ENCODE results near the gene CACNA1C. TPM values are rescaled to one million over a fixed set of nuclear protein-coding genes. Genes with fewer than 3 reads are reported as not detected.

CACNA1C gene
- total RNA-seq, 2 experiments from 2014 or later, result 0.05 to 0.08 TPM

- Mint-ChIP-seq H3K9me3 (no peaks in the 10 kb centered on the region), H3K27me3 (no peaks in the 10 kb centered on the region), H3K4me1 (ENCODE audit: low read depth) (no peaks in the 10 kb centered on the region), H3K27ac (no peak overlapping the region), H3K36me3 (ENCODE audit: low read depth) (no peaks in the 10 kb centered on the region), H3K4me3 (no peak overlapping the region)
- ChIA-PET POLR2A (no interaction called here), CTCF (no interaction called here)
- ATAC-seq (ENCODE audit: poor library complexity), result no peak
- TF ChIP-seq, protein P1, sequence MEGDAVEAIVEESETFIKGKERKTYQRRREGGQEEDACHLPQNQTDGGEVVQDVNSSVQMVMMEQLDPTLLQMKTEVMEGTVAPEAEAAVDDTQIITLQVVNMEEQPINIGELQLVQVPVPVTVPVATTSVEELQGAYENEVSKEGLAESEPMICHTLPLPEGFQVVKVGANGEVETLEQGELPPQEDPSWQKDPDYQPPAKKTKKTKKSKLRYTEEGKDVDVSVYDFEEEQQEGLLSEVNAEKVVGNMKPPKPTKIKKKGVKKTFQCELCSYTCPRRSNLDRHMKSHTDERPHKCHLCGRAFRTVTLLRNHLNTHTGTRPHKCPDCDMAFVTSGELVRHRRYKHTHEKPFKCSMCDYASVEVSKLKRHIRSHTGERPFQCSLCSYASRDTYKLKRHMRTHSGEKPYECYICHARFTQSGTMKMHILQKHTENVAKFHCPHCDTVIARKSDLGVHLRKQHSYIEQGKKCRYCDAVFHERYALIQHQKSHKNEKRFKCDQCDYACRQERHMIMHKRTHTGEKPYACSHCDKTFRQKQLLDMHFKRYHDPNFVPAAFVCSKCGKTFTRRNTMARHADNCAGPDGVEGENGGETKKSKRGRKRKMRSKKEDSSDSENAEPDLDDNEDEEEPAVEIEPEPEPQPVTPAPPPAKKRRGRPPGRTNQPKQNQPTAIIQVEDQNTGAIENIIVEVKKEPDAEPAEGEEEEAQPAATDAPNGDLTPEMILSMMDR (IDR thresholded peaks at IDR 0.05), result no peak
- H3K4me3 ChIP-seq (ENCODE audit: low read length), result no peak overlapping the region
- H3K27ac ChIP-seq (ENCODE audit: low read depth in 1 of 2, low read length in 2 of 2), result no peak overlapping the region
- no peaks in the 10 kb centered on the region for H3K36me3 ChIP-seq (ENCODE audit: insufficient read depth, low read length)
- no peak for DNase-seq
- no peaks in the 10 kb centered on the region for H3K4me1 ChIP-seq (ENCODE audit: insufficient read depth, low read length)
- H3K9me3 ChIP-seq (ENCODE audit: control insufficient read depth in 1 of 2, insufficient read depth in 1 of 2, low read length in 2 of 2), result peaks cover 0 to 5% of the 10 kb centered on the region in 2 experiments
- intact Hi-C loops (cut with DNase I, micrococcal nuclease), result no loop called here
- no peaks in the 10 kb centered on the region for H3K27me3 ChIP-seq (ENCODE audit: control insufficient read depth in 1 of 2, insufficient read depth in 2 of 2, low read length in 2 of 2)
These were observed 320.5 kb downstream of the CACNA1C start for GRCh38 chr12:2373307-2373706.

DNA sequence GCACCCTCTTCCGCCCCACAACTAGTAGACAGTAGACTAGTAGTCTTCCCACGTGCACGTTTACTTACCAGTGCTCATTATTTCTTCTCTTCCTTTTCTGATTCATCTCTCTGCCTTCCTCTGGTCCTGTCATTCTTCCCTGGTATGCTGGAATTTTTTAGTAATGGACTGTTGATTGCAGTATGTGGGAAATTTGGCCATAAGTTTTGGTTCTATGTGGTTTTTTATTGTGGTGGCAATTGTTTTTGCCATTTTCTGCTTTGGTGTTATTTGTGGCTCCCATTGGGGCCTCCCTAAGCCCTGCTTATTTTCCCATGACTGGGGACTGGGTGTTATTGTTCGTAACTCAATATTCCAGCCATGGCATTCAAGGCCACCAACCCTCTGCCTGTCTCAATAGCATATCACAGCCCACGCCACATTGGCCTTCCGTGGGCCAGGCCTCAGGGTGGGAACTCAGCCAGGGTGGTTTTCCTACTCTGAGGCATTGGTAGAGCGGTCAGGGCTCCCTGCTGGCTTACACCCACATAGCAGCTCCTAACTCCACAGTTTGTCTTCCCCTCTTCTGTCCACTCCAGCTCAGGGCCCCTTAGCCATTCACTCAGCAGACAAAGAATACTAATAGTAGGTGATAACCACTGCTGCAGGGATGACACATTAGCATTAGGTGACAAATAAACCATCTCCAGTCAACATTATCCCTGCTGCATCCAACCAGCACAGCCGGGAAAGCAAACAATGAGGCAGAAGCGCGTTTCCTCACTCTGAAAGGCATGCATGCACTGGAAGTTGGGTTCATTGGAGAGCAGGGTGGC lies 321.5 kb downstream of the CACNA1C start:
- ATAC-seq (ENCODE audit: poor library complexity) (no peak), DNase-seq (no peak)
- Histone ChIP-seq H3K27ac (ENCODE audit: low read depth in 1 of 2, low read length in 2 of 2) (no peak overlapping the region), H3K9me3 (ENCODE audit: control insufficient read depth in 1 of 2, insufficient read depth in 1 of 2, low read length in 2 of 2) (peaks cover 0 to 5% of the 10 kb centered on the region in 2 experiments), H3K36me3 (ENCODE audit: insufficient read depth, low read length) (no peaks in the 10 kb centered on the region), H3K27me3 (ENCODE audit: control insufficient read depth in 1 of 2, insufficient read depth in 2 of 2, low read length in 2 of 2) (no peaks in the 10 kb centered on the region), H3K4me3 (ENCODE audit: low read length) (no peak overlapping the region), H3K4me1 (ENCODE audit: insufficient read depth, low read length) (no peaks in the 10 kb centered on the region)
- Mint-ChIP-seq H3K27ac (no peak overlapping the region), H3K4me1 (ENCODE audit: low read depth) (peaks cover 5% of the 10 kb centered on the region), H3K36me3 (ENCODE audit: low read depth) (no peaks in the 10 kb centered on the region), H3K9me3 (no peaks in the 10 kb centered on the region), H3K4me3 (no peak overlapping the region), H3K27me3 (no peaks in the 10 kb centered on the region)
- POLR2A ChIA-PET, result no interaction called here
- CTCF ChIA-PET, result no interaction called here
- intact Hi-C loops (cut with DNase I, micrococcal nuclease), result no loop called here
- TF ChIP-seq, protein P1 (IDR thresholded peaks at IDR 0.05), result no peak

DNA sequence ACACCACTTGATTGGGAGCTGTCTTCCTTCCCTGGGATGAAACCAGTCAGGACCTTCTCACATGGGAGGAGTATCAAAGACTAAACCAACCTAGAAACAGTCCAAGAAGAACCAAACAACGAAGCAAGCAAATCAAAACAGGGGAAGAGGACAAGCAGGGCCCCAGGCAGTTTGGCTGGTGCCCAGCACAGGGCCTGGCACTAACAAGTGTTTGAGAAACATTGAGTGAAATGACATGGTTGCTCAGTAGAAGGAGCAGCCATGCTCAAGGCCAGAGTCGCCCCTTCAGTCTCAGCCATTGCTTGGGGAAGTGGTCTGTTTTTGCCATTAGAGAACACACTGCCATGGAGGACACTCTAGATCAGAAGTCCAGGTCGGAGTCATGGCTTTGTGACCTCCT lies 323.1 kb downstream of the CACNA1C start:
- TF ChIP-seq, protein P1 (IDR thresholded peaks at IDR 0.05), result no peak
- no peak overlapping the region for H3K4me3 ChIP-seq (ENCODE audit: low read length)
- DNase-seq, result no peak
- no peak for ATAC-seq (ENCODE audit: poor library complexity)
- H3K36me3 Mint-ChIP-seq (ENCODE audit: low read depth), result no peaks in the 10 kb centered on the region
- H3K27me3 Mint-ChIP-seq, result no peaks in the 10 kb centered on the region
- H3K4me1 Mint-ChIP-seq (ENCODE audit: low read depth), result peaks cover 5% of the 10 kb centered on the region
- no peak overlapping the region for H3K4me3 Mint-ChIP-seq
- no peak overlapping the region for H3K27ac Mint-ChIP-seq
- CTCF ChIA-PET, result no interaction called here
- no peaks in the 10 kb centered on the region for H3K27me3 ChIP-seq (ENCODE audit: control insufficient read depth in 1 of 2, insufficient read depth in 2 of 2, low read length in 2 of 2)
- no peaks in the 10 kb centered on the region for H3K9me3 Mint-ChIP-seq
- H3K4me1 ChIP-seq (ENCODE audit: insufficient read depth, low read length), result no peaks in the 10 kb centered on the region
- H3K27ac ChIP-seq (ENCODE audit: low read depth in 1 of 2, low read length in 2 of 2), result no peak overlapping the region
- H3K9me3 ChIP-seq (ENCODE audit: control insufficient read depth in 1 of 2, insufficient read depth in 1 of 2, low read length in 2 of 2), result peaks cover 0 to 5% of the 10 kb centered on the region in 2 experiments
- no peaks in the 10 kb centered on the region for H3K36me3 ChIP-seq (ENCODE audit: insufficient read depth, low read length)
- POLR2A ChIA-PET, result no interaction called here
- intact Hi-C loops (cut with DNase I, micrococcal nuclease), result no loop called here

All from CD4-positive, alpha-beta T cell (primary cell).